Activated CD4-positive, alpha-beta T cell treated with anti-CD3 and anti-CD28 coated beads, Interleukin-2, amount 10 ng/mL, durations not matched to agents 24 days and 14 days (primary cell): ENCODE data around the gene CRY1. TPM values are rescaled to one million over a fixed set of nuclear protein-coding genes. Genes with fewer than 3 reads are reported as not detected.
A peak's percentile ranks its signal among the peaks of the same experiment; 100 is the strongest.
"Not testable (repeated sequence)": the region's sequence is repeated elsewhere in the genome, so short reads cannot be mapped to it uniquely, and the experiment has no call there.

Source experiments
- DNase-seq: peaks from one replicate; pipeline ENCODE4 v3.0.0; 2022
- H3K27ac Mint-ChIP-seq: one replicate; pipeline ENCODE4 v1.8.0; 2022; ENCODE audit warnings: mild to moderate bottlenecking, mixed read lengths
- H3K27me3 Mint-ChIP-seq: one replicate; pipeline ENCODE4 v1.8.0; 2022; ENCODE audit warnings: mixed read lengths
- H3K36me3 Mint-ChIP-seq: one replicate; pipeline ENCODE4 v1.8.0; 2022; ENCODE audit warnings: low read depth, mild to moderate bottlenecking, mixed read lengths
- H3K4me1 Mint-ChIP-seq: one replicate; pipeline ENCODE4 v1.8.0; 2021; ENCODE audit warnings: mixed read lengths
- H3K4me3 Mint-ChIP-seq: one replicate; pipeline ENCODE4 v1.8.0; 2022; ENCODE audit warnings: mild to moderate bottlenecking, moderate library complexity, mixed read lengths
- H3K9me3 Mint-ChIP-seq: one replicate; pipeline ENCODE4 v1.8.0; 2021; ENCODE audit warnings: mixed read lengths
- intact Hi-C: fragments of 100-400 bp; cut with micrococcal nuclease; formaldehyde crosslinking; loops from one replicate; pipeline ENCODE4 v1.15.1; 2023
- total RNA-seq: library from RNA; stranded (reverse); gene quantifications from 2 replicates; pipeline ENCODE4 v1.2.3, GENCODE V29; 2022

CRY1 gene
- total RNA-seq, 1 donor from 2014 or later = 26.0 TPM

DNA sequence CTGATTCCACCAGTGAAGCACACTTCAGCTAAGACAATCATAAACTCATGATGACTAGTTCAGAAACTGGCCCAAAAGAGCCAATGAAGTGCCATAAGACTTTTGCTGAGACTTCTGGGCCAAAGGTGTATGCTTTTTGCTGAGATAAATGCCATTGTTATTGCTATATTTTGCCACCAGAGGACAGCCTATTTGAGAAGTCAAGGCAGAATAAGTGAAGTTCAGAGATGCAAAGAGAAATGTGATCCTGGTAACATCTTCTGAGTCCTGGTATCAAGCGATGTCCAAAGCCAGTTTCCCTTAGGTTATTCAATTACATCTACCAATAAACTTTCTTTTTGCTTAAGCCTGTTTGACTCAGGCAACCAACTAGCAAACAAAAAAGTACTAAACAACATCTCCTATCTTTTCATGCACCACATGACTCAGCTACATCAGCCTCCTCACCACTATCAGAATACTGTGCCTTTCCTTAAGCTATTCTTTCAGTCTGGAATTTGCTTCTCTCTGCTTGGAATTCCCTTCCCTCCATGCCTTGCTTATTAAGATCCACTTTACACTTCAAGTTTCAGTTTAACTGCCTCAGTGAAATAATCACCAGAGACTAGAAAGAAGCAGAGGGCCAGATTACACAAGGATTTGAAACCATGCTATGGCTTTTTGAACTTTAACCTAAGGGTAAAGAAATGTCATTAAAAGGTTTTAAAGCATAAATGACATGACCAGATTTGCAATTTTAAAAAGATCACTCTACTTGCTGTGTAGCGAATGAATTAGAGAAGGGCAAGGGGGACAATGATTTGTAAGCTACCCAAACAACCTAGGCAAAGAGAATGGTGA lies 14.0 kb downstream of the CRY1 start:
- intact Hi-C loops = no loop called here
- H3K27me3 Mint-ChIP-seq = peaks cover 2% of the 10 kb centered on the region
- H3K27ac Mint-ChIP-seq = no peak overlapping the region
- peaks cover 6% of the 10 kb centered on the region for H3K9me3 Mint-ChIP-seq
- H3K4me3 Mint-ChIP-seq = no peak overlapping the region
- peak; percentile 62 for DNase-seq
- H3K4me1 Mint-ChIP-seq = peaks cover 4% of the 10 kb centered on the region
- peaks cover 2% of the 10 kb centered on the region for H3K36me3 Mint-ChIP-seq

DNA sequence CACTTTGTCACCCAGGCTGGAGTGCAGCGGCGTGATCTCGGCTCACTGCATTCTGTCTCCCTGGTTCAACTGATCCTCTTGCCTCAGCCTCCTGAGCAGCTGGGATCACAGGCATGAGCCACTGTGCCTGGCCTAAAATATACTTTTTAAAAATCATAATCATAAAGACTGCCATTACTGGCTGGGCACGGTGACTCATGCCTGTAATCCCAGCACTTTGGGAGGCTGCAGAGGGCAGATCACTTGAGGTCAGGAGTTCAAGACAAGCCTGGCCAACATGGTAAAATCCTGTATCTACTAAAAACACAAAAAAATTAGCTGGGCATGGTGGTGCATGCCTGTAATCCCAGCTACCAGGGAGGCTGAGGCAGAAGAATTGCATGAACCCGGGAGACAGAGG lies 20.1 kb downstream of the CRY1 start:
- H3K9me3 Mint-ChIP-seq, H3K4me3 Mint-ChIP-seq, H3K27me3 Mint-ChIP-seq, DNase-seq, H3K27ac Mint-ChIP-seq, H3K4me1 Mint-ChIP-seq, intact Hi-C loops, H3K36me3 Mint-ChIP-seq: not testable (repeated sequence)

DNA sequence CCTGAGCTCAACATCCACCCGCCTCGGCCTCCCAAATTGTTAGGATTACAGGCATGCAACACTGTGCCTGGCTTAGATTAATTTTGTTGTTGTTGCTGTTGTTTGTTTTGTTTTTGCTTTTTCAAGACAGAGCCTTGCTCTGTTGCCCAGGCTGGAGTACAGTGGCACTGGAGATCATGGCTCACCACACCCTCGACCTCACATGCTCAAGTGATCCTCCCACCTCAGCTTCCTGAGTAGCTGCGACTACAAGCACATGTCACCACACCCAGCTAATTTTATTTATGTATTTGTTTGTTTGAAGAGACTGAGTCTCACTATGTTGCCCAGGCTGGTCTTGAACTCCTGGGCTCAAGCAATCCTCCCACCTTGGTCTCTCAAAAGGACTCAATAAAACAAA lies 26.7 kb downstream of the CRY1 start:
- H3K9me3 Mint-ChIP-seq = no peaks in the 10 kb centered on the region
- H3K36me3 Mint-ChIP-seq = no peaks in the 10 kb centered on the region
- H3K27me3 Mint-ChIP-seq = no peaks in the 10 kb centered on the region
- DNase-seq = no peak
- intact Hi-C loops = no loop called here
- no peak overlapping the region for H3K27ac Mint-ChIP-seq
- H3K4me3 Mint-ChIP-seq = no peak overlapping the region
- H3K4me1 Mint-ChIP-seq = peaks cover 5% of the 10 kb centered on the region

DNA sequence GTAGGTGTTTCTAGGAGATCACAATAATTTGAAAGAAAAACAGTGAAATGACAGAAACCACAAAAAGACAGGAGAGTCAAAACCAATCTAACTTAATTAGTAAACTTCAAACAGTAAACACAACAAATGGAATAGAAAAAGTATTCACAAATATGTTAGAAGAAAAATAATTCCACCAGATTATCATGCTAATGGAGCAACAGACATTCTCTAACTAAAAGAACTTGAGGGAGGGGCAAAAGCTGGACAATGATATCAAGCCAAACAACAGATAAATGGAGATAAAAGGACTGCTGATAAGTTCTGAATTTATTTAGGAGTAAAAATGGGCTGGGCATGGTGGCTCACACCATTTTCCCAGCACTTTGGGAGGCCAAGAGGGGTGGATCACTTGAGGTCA lies 28.7 kb downstream of the CRY1 start:
- peak overlapping the region; percentile 19 for H3K27ac Mint-ChIP-seq
- H3K36me3 Mint-ChIP-seq = no peaks in the 10 kb centered on the region
- intact Hi-C loops = no loop called here
- no peaks in the 10 kb centered on the region for H3K9me3 Mint-ChIP-seq
- no peaks in the 10 kb centered on the region for H3K27me3 Mint-ChIP-seq
- no peak for DNase-seq
- peaks cover 5% of the 10 kb centered on the region for H3K4me1 Mint-ChIP-seq
- H3K4me3 Mint-ChIP-seq = no peak overlapping the region

DNA sequence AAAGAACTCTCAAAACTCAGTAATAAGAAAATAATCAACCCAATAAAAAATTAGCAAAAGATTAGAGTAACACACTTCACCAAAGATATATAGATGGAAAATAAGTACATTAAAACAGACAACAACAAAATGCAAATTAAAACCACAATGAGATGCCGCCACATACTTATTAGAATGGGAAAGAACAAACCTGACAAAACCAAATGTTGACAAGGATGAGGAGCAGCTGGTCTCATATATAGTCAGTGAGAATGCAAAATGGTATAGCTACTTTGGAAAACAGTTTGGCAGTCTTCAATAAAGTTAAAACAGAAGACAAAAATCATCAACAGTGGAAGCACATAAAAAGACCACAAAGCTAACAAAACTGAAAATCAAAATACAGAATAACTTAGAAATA lies 29.1 kb downstream of the CRY1 start:
- DNase-seq = no peak
- H3K36me3 Mint-ChIP-seq = no peaks in the 10 kb centered on the region
- H3K4me3 Mint-ChIP-seq = no peak overlapping the region
- H3K27me3 Mint-ChIP-seq = no peaks in the 10 kb centered on the region
- H3K9me3 Mint-ChIP-seq = no peaks in the 10 kb centered on the region
- peaks cover 5% of the 10 kb centered on the region for H3K4me1 Mint-ChIP-seq
- no peak overlapping the region for H3K27ac Mint-ChIP-seq
- intact Hi-C loops = no loop called here

DNA sequence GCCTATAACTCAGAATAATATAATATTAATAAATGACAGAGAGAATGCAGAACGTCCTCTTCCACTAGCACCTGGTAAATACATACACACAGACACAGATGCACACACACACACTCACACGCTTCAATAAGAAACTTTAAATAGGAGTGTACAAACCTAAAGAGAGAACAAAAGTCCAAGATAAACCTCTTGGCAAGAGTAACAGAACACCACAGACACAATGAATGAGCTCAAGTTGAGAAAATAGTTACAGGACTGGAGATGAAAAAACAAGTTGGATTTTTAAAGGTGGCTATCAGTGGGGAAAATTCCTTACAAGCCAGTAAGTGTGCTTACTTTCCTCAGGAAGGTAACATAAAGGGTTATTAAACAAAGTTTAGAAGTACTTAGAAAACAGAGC lies 35.2 kb downstream of the CRY1 start:
- DNase-seq = no peak
- Mint-ChIP-seq H3K27me3 (no peaks in the 10 kb centered on the region), H3K4me3 (no peak overlapping the region), H3K36me3 (no peaks in the 10 kb centered on the region), H3K9me3 (no peaks in the 10 kb centered on the region), H3K4me1 (no peaks in the 10 kb centered on the region), H3K27ac (no peak overlapping the region)
- intact Hi-C loops = no loop called here

DNA sequence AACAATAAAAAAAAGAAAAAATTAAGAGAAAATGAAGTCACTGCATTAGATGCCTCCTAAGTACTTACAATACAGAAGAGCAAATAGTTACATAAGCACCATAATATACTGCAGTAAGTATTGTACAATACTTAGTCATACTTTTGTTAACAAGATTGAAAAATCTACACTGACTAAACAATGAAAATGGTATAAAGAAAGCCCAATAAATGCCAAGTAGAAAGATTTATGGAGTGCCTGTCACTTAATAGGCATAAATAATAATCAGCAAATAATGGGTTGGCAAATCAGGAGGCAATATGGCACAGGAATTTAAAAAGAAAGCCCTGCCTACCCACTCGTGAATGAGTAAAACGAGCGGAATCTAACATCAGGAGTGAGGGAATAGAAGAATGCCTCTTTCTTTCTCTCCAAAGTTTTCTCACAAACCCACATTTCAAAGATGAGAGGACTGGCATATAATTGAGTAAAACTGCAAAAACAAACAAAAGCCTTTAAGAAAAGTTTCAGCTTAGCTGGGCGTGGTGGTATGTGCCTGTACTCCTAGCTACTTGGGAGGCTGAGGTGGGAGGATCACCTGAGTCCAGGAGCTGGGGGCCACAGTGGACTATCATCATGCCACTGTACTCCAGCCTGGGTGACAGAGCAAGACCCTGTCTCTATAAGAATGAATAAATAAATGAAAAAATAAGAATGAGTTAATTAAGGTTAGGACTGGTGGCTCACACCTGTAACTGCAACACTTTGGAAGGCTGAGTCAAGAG lies 36.1 kb downstream of the CRY1 start:
- no peak for DNase-seq
- intact Hi-C loops = no loop called here
- no peaks in the 10 kb centered on the region for H3K27me3 Mint-ChIP-seq
- H3K4me1 Mint-ChIP-seq = no peaks in the 10 kb centered on the region
- H3K4me3 Mint-ChIP-seq = no peak overlapping the region
- no peaks in the 10 kb centered on the region for H3K36me3 Mint-ChIP-seq
- no peaks in the 10 kb centered on the region for H3K9me3 Mint-ChIP-seq
- no peak overlapping the region for H3K27ac Mint-ChIP-seq

DNA sequence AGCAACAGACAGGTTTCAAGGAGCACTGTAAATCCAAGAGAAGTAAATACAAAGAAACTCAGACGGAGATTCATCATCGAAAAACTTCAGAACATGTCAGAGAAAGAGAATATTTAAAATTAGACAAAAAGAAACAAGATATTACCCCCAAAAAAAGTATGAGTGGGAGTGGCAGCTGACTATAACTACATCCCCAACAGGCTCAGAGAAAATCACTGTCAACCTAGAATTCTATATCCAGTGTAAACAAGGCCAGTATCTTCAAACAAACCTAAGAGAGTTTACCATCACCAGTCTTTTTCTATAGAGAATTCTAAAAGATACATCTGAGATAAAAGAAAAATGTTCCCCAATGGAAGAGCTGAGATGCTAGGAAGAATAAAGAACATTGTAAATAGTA lies 39.6 kb downstream of the CRY1 start:
- Mint-ChIP-seq H3K9me3 (no peaks in the 10 kb centered on the region), H3K27me3 (no peaks in the 10 kb centered on the region), H3K36me3 (no peaks in the 10 kb centered on the region), H3K4me3 (no peak overlapping the region), H3K27ac (no peak overlapping the region), H3K4me1 (peaks cover 2% of the 10 kb centered on the region)
- intact Hi-C loops = no loop called here
- no peak for DNase-seq

DNA sequence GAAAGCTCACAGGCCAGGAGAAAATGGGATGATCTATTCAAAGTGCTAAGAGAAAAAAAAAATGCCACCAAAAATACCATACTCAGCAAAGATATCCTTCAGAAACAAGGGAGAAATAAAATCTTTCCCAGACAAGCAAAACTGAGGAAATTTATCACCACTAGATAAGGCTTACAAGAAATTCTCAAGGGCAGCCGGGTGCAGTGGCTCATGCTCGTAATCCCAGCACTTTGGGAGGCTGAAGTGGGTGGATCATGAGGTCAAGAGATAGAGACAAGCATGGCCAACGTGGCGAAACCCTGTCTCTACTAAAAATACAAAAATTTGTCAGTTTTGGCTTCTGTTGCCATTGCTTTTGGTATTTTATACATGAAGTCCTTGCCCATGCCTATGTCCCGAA lies 48.2 kb downstream of the CRY1 start:
- Mint-ChIP-seq H3K36me3 (no peaks in the 10 kb centered on the region), H3K4me3 (no peak overlapping the region), H3K27me3 (no peaks in the 10 kb centered on the region), H3K9me3 (peaks cover 11% of the 10 kb centered on the region), H3K4me1 (peaks cover 2% of the 10 kb centered on the region), H3K27ac (no peak overlapping the region)
- intact Hi-C loops = no loop called here
- no peak for DNase-seq

DNA sequence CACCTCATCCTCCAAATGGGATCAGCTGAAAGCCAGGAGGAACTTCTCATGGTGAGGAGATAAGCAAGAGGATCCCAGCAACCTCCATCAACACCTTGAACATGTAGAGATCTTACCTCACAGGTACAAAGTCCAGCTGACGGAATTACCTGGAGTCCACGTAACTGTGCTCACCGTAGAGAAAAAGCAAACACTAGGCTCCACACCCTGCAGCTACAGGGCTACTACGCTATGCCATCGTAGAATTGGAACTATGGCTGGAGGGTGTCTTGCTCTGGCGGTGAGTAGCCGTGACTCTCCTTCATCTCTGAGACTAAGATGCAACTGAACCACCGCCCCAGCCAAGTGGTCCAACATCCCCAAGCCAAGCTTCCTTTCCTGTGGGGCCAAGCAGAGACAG lies 50.5 kb downstream of the CRY1 start:
- Mint-ChIP-seq H3K27me3 (no peaks in the 10 kb centered on the region), H3K36me3 (peaks cover 7% of the 10 kb centered on the region), H3K4me3 (no peak overlapping the region), H3K27ac (no peak overlapping the region), H3K4me1 (peaks cover 4% of the 10 kb centered on the region), H3K9me3 (peaks cover 11% of the 10 kb centered on the region)
- intact Hi-C loops = no loop called here
- no peak for DNase-seq

DNA sequence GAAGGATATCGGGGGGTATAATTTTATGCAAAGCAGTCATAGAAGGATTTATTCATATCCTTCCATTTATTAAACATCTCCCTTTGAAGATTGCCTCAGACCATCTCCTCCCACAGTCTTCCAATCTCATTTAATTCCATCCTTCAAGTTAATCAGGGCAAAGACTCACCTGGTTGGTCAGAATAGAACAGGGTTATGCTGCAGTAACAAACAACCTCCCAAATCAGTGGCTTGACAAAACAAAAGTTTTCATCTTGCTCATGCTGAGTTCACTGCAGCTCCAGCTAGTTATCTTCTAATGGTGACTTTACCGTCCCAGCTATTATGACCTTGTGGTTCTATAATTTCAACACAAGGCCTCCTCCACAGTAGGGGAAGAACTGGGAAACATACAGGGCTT lies 57.6 kb downstream of the CRY1 start:
- Mint-ChIP-seq H3K27me3 (no peaks in the 10 kb centered on the region), H3K27ac (no peak overlapping the region), H3K4me3 (no peak overlapping the region), H3K4me1 (peaks cover 2% of the 10 kb centered on the region), H3K9me3 (peaks cover 3% of the 10 kb centered on the region), H3K36me3 (peaks cover 7% of the 10 kb centered on the region)
- DNase-seq = no peak
- intact Hi-C loops = no loop called here

DNA sequence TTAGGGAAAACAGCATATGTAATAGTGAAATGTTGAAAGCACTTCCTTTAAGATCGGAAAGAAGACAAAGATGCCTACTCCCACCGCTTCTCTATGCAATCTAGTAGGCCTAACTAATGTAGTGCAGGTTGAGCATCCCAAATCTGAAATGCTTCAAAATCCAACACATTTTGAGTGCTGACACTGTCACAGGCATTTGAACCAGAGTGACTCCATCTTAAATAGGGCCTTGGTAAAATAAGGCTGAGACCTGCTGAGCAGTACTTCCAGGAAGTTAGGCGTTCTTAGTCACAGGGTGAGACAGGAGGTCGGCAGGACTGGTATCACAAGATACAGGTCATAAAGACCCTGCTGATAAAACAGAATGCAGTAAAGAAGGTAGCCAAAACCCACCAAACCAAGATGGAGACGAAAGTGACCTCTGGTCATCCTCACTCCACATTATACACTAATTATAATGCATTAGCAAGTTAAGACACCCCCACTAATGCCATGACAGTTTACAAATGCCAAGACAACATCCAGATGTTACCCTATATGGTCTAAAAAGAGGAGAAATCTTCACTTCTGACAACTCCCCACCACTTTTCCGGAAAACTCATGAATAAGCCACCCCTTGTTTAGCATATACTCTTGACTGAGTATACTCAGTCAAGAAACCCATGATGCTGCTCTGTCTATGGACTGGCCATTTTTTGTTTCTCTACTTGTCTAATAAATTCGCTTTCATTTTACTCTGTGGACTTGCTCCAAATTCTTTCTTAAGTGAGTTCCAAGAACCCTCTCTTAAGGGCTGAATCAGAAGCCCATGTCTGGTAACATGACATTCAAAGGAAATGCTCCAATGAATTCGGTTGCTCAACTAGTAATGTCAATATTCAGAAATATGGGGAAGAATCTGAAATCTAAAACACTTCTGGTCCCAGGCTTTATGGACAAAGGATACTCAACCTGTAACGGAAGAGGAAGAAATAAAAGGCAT lies 59.3 kb downstream of the CRY1 start:
- no peak overlapping the region for H3K4me3 Mint-ChIP-seq
- H3K4me1 Mint-ChIP-seq = no peaks in the 10 kb centered on the region
- no peak for DNase-seq
- no peaks in the 10 kb centered on the region for H3K27me3 Mint-ChIP-seq
- no peaks in the 10 kb centered on the region for H3K9me3 Mint-ChIP-seq
- H3K27ac Mint-ChIP-seq = no peak overlapping the region
- peaks cover 5% of the 10 kb centered on the region for H3K36me3 Mint-ChIP-seq
- intact Hi-C loops = no loop called here

DNA sequence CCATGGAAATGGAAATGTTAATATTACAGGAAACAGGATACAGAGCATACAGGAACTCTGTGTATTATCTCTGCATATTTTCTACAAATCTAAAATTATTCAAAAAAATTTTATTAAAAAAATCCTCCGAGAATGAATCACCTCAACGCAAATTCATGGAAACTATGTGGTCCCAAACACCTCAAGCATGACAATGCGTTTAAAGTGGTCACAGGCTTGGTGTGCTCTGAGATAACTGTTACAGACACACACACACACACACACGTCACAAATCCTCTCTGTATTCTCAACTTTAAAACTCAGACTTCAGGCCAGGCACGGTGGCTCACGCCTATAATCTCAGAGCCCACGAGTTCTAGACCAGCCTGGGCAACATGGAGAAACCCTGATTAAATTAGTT lies 61.1 kb downstream of the CRY1 start:
- H3K27ac Mint-ChIP-seq = no peak overlapping the region
- no peak overlapping the region for H3K4me3 Mint-ChIP-seq
- H3K9me3 Mint-ChIP-seq = no peaks in the 10 kb centered on the region
- intact Hi-C loops = no loop called here
- no peak for DNase-seq
- peaks cover 6% of the 10 kb centered on the region for H3K4me1 Mint-ChIP-seq
- H3K36me3 Mint-ChIP-seq = no peaks in the 10 kb centered on the region
- no peaks in the 10 kb centered on the region for H3K27me3 Mint-ChIP-seq

DNA sequence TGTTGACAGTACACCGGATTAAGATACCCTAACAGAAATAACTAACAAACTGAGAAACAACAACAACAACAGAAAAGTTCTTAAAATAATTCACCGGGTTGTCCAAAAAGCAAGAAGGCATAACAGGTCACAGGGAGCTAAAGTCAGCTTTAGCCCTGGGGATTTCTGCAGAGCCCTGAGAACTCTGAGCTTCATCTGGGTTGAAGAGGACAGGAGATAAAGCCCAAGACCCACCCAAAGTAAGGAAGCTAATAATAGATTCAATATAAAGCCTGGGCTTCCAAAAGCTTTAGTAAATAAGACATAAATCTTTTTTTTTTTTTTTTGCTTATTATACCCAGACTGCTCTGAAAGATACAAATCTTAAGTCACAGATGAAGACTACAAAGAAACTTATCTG lies 62.3 kb downstream of the CRY1 start:
- intact Hi-C loops = no loop called here
- DNase-seq = no peak
- H3K4me3 Mint-ChIP-seq = no peak overlapping the region
- H3K9me3 Mint-ChIP-seq = no peaks in the 10 kb centered on the region
- no peaks in the 10 kb centered on the region for H3K36me3 Mint-ChIP-seq
- no peak overlapping the region for H3K27ac Mint-ChIP-seq
- no peaks in the 10 kb centered on the region for H3K27me3 Mint-ChIP-seq
- peaks cover 6% of the 10 kb centered on the region for H3K4me1 Mint-ChIP-seq
